Breast epithelium (tissue), 4 donors: ENCODE results near the gene AKAP10. TPM values are rescaled to one million over a fixed set of nuclear protein-coding genes. Genes with fewer than 3 reads are reported as not detected.

Experiments
- DNase-seq, 2 donors: peaks; one replicate each; pipeline ENCODE4 v3.0.0-alpha.2; 2019; ENCODE audit warnings: low spot score in 2 of 2
- H3K27ac ChIP-seq, 2 donors: fragments of 200-600 bp; sonication (generic) in 1 of 2; one replicate each; pipeline ENCODE4 v1.5.1; 2016 to 2019; ENCODE audit warnings: mild to moderate bottlenecking in 1 of 2
- H3K27me3 ChIP-seq, 2 donors: fragments of 200-600 bp; sonication (generic) in 1 of 2; one replicate each; pipeline versions ENCODE4 v1.5.1 to v1.6.0; 2017 to 2019; ENCODE audit warnings: control low read depth in 1 of 2, mild to moderate bottlenecking in 1 of 2
- H3K36me3 ChIP-seq: fragments of 200-600 bp; one replicate; pipeline ENCODE4 v1.5.1; 2019
- H3K4me1 ChIP-seq, 2 donors: fragments of 200-600 bp; sonication (generic); one replicate each; pipeline ENCODE4 v1.5.1; 2016 to 2019; ENCODE audit warnings: control low read depth in 1 of 2
- H3K4me3 ChIP-seq, 3 donors: fragments of 200-600 bp; sonication (generic); 1 replicate in 2 of 3; 2 replicates in 1 of 3; pipeline ENCODE4 v1.5.1; 2016 to 2019; ENCODE audit warnings: mild to moderate bottlenecking in 3 of 3, moderate library complexity in 2 of 3
- H3K9me3 ChIP-seq, 2 donors: fragments of 200-600 bp; sonication (generic) in 1 of 2; one replicate each; pipeline ENCODE4 v1.5.1; 2016 to 2019; ENCODE audit warnings: control low read depth in 1 of 2
- CTCF ChIP-seq, 3 donors: fragments of 450-650 bp; IDR thresholded peaks; one replicate each; pipeline ENCODE4 v1.5.1; 2016 to 2017; ENCODE audit warnings: antibody characterized with exemption in 3 of 3, mild to moderate bottlenecking in 3 of 3, moderate library complexity in 3 of 3
- POLR2A ChIP-seq: fragments of 450-650 bp; IDR thresholded peaks from one replicate; pipeline ENCODE4 v1.6.1; 2016; ENCODE audit warnings: antibody characterized with exemption, mild to moderate bottlenecking, moderate library complexity
- POLR2AphosphoS5 ChIP-seq, 3 donors: sonication (generic); formaldehyde crosslinking; IDR thresholded peaks; one replicate each; pipeline ENCODE4 v1.6.1; 2017; ENCODE audit warnings: antibody characterized with exemption in 3 of 3
- intact Hi-C: fragments of 100-400 bp; cut with DNase I; formaldehyde crosslinking; loops from one replicate; pipeline ENCODE4 v1.15.1; 2023; ENCODE audit warnings: low total_unique reads
- total RNA-seq, 3 donors: library from RNA; depleted of rRNA; stranded (reverse); fragments of >200 nt; gene quantifications; one replicate each; pipeline ENCODE4 v1.1.0, GENCODE V29; 2016

AKAP10 gene
- total RNA-seq, 3 donors from 2014 or later: 27.7 to 49.5 (median 34.1) TPM

GRCh38 chr17:20010936-20011335, 33.3 kb upstream of the AKAP10 start:
- Histone ChIP-seq H3K36me3 (no peaks in the 10 kb centered on the region), H3K4me1 (no peaks in the 10 kb centered on the region), H3K4me3 (no peak overlapping the region), H3K27me3 (no peaks in the 10 kb centered on the region), H3K9me3 (no peaks in the 10 kb centered on the region), H3K27ac (no peak overlapping the region)
- TF ChIP-seq CTCF (IDR thresholded peaks at IDR 0.05) (no peak), POLR2AphosphoS5 (IDR thresholded peaks at IDR 0.05) (no peak), POLR2A (no peak)
- intact Hi-C loops: loop anchor here (10.0 kb wide), 1 partner anchor 304 kb away; no protein-coding TSS in a partner anchor
- DNase-seq: no peak

GRCh38 chr17:20010099-20010863, 32.7 kb upstream of the AKAP10 start:
- no peaks in the 10 kb centered on the region for H3K4me1 ChIP-seq

GRCh38 chr17:20009302-20010098, 31.9 kb upstream of the AKAP10 start, which contains the start of gene SPECC1:
TSS of gene SPECC1 (plus strand) at chr17:20009359. CDS start at chr17:20096652, 87,293 bp downstream.
- H3K27me3 ChIP-seq: no peaks in the 10 kb centered on the region
- peak within 1 kb of the TSS; percentile 60 to 85 for H3K27ac ChIP-seq
- H3K4me1 ChIP-seq: no peaks in the 10 kb centered on the region
- H3K4me3 ChIP-seq: peak within 1 kb of the TSS; percentile 65 to 96 (median 74)
- peak; percentile 55 to 72 for DNase-seq
- intact Hi-C loops: loop anchor here (10.0 kb wide), 1 partner anchor 305 kb away; no protein-coding TSS in a partner anchor
- TF ChIP-seq POLR2A: no peak
- peak in 1 of 3 donors; percentile 80 for TF ChIP-seq CTCF (IDR thresholded peaks at IDR 0.05)
- no peaks in the 10 kb centered on the region for H3K9me3 ChIP-seq
- no peaks in the 10 kb centered on the region for H3K36me3 ChIP-seq

More at GRCh38 chr17:20010099-20010863, 32.7 kb upstream of the AKAP10 start:
- H3K9me3 ChIP-seq: no peaks in the 10 kb centered on the region
- no peak for TF ChIP-seq POLR2A
- TF ChIP-seq CTCF (IDR thresholded peaks at IDR 0.05): peak in 1 of 3 donors; percentile 27
- DNase-seq: no peak
- no peaks in the 10 kb centered on the region for H3K27me3 ChIP-seq
- H3K27ac ChIP-seq: peak overlapping the region in 1 of 2 donors; percentile 60
- intact Hi-C loops: loop anchor here (10.0 kb wide), 1 partner anchor 305 kb away; no protein-coding TSS in a partner anchor
- H3K4me3 ChIP-seq: peak overlapping the region; percentile 65 to 96 (median 74)
- no peaks in the 10 kb centered on the region for H3K36me3 ChIP-seq

GRCh38 chr17:20009052-20009301, 31.3 kb upstream of the AKAP10 start:
- Histone ChIP-seq H3K4me3 (peak overlapping the region; percentile 65 to 96 (median 74)), H3K36me3 (no peaks in the 10 kb centered on the region), H3K27me3 (no peaks in the 10 kb centered on the region), H3K4me1 (no peaks in the 10 kb centered on the region), H3K9me3 (no peaks in the 10 kb centered on the region), H3K27ac (peak overlapping the region; percentile 60 to 85)
- intact Hi-C loops: no loop called here
- TF ChIP-seq POLR2A: no peak
- peak in 2 of 3 donors; percentile 56 to 95 for TF ChIP-seq CTCF (IDR thresholded peaks at IDR 0.05)
- DNase-seq: no peak
